DOHH2 (cell line): ENCODE results near the gene TRIM34.

Source experiments
- H3F3A ChIP-seq: fragments of 200-600 bp; sonication (generic), shearing (Covaris generic); 2 replicates; pipeline ENCODE4 v1.6.0; 2016; ENCODE audit warnings: antibody characterized with exemption, mild to moderate bottlenecking; ENCODE audit not compliant: control insufficient read depth, insufficient read depth
- H3K27ac ChIP-seq: fragments of 200-600 bp; sonication (generic); 2 replicates; pipeline ENCODE4 v1.5.1; 2014; ENCODE audit warnings: low read depth, mild to moderate bottlenecking, low read length, moderate library complexity
- H3K27me3 ChIP-seq: fragments of 200-600 bp; sonication (generic); 2 replicates; pipeline ENCODE4 v1.6.1; 2014; ENCODE audit warnings: mild to moderate bottlenecking, low read length, mixed read lengths; ENCODE audit not compliant: control insufficient read depth
- H3K36me3 ChIP-seq: fragments of 200-600 bp; sonication (generic); 2 replicates; pipeline ENCODE4 v1.6.1; 2014; ENCODE audit warnings: mild to moderate bottlenecking, low read length, moderate library complexity, mixed read lengths; ENCODE audit not compliant: control insufficient read depth
- H3K4me1 ChIP-seq: fragments of 200-600 bp; sonication (generic); 2 replicates; pipeline ENCODE4 v1.6.1; 2014; ENCODE audit warnings: mild to moderate bottlenecking, low read length, mixed read lengths; ENCODE audit not compliant: control insufficient read depth
- H3K4me2 ChIP-seq: fragments of 200-600 bp; sonication (generic); 2 replicates; pipeline ENCODE4 v1.6.0; 2014; ENCODE audit warnings: mild to moderate bottlenecking, low read length, moderate library complexity
- H3K4me3 ChIP-seq: fragments of 200-600 bp; sonication (generic); 2 replicates; pipeline ENCODE4 v1.5.1; 2014; ENCODE audit warnings: mild to moderate bottlenecking, low read length, mixed read lengths
- H3K79me2 ChIP-seq: fragments of 200-600 bp; sonication (generic); 2 replicates; pipeline ENCODE4 v1.6.1; 2014; ENCODE audit warnings: mild to moderate bottlenecking, low read length, mixed read lengths; ENCODE audit not compliant: control insufficient read depth
- H3K9me2 ChIP-seq: fragments of 200-600 bp; sonication (generic); replicated peaks from 2 replicates; pipeline ENCODE4 v1.6.1; 2014; ENCODE audit warnings: mild to moderate bottlenecking, low read length, mixed read lengths; ENCODE audit not compliant: control insufficient read depth
- H3K9me3 ChIP-seq: fragments of 200-600 bp; sonication (generic); 2 replicates; pipeline ENCODE4 v1.6.1; 2014; ENCODE audit warnings: antibody characterized with exemption, low read length, mixed read lengths; ENCODE audit not compliant: control insufficient read depth, insufficient read depth
- H4K20me1 ChIP-seq: fragments of 200-600 bp; sonication (generic); 2 replicates; pipeline ENCODE4 v1.6.0; 2014; ENCODE audit warnings: low read depth, mild to moderate bottlenecking, antibody characterized with exemption, low read length, moderate library complexity; ENCODE audit not compliant: control insufficient read depth, insufficient read depth
- CTCF ChIP-seq: fragments of 200-600 bp; sonication (generic); IDR thresholded peaks from one replicate; pipeline ENCODE4 v1.5.1; 2014; ENCODE audit warnings: antibody characterized with exemption, mild to moderate bottlenecking, low read depth, low read length; ENCODE audit not compliant: poor library complexity, severe bottlenecking
- EZH2phosphoT487 ChIP-seq: fragments of 200-600 bp; sonication (generic); IDR thresholded peaks from 2 replicates; pipeline ENCODE4 v1.6.1; 2017; ENCODE audit warnings: borderline replicate concordance, mild to moderate bottlenecking, antibody characterized with exemption, low read length, moderate library complexity, mixed read lengths

Gene TRIM34

GRCh38 chr11:5665051-5665570 is 40.3 kb downstream of the TRIM34 start:
- no peaks in the 10 kb centered on the region for H3K79me2 ChIP-seq
- no peaks in the 10 kb centered on the region for H4K20me1 ChIP-seq
- H3K4me3 ChIP-seq, result no peak overlapping the region
- no peak for TF ChIP-seq EZH2phosphoT487
- no peaks in the 10 kb centered on the region for H3K9me3 ChIP-seq
- H3K4me2 ChIP-seq, result no peak overlapping the region
- H3K27me3 ChIP-seq, result no peaks in the 10 kb centered on the region
- no peaks in the 10 kb centered on the region for H3F3A ChIP-seq
- no peaks in the 10 kb centered on the region for H3K9me2 ChIP-seq
- H3K36me3 ChIP-seq, result no peaks in the 10 kb centered on the region
- H3K27ac ChIP-seq, result no peak overlapping the region
- H3K4me1 ChIP-seq, result no peaks in the 10 kb centered on the region

GRCh38 chr11:5665746-5666401 is 41.1 kb downstream of the TRIM34 start:
- H3K79me2 ChIP-seq, result no peaks in the 10 kb centered on the region
- no peaks in the 10 kb centered on the region for H3K9me3 ChIP-seq
- H3K4me3 ChIP-seq, result no peak overlapping the region
- H3K36me3 ChIP-seq, result no peaks in the 10 kb centered on the region
- no peaks in the 10 kb centered on the region for H3K4me1 ChIP-seq
- no peaks in the 10 kb centered on the region for H3K9me2 ChIP-seq
- H3F3A ChIP-seq, result no peaks in the 10 kb centered on the region
- no peak overlapping the region for H3K4me2 ChIP-seq
- no peaks in the 10 kb centered on the region for H3K27me3 ChIP-seq
- no peak overlapping the region for H3K27ac ChIP-seq
- H4K20me1 ChIP-seq, result no peaks in the 10 kb centered on the region
- TF ChIP-seq CTCF (no peak), EZH2phosphoT487 (no peak)

GRCh38 chr11:5666402-5666793 is 41.6 kb downstream of the TRIM34 start:
- no peak for TF ChIP-seq CTCF
- TF ChIP-seq EZH2phosphoT487, result no peak

GRCh38 chr11:5671831-5672230 is 47.0 kb downstream of the TRIM34 start:
- no peak overlapping the region for H3K27ac ChIP-seq
- H3K4me3 ChIP-seq, result no peak overlapping the region
- H3F3A ChIP-seq, result no peaks in the 10 kb centered on the region
- H3K4me2 ChIP-seq, result no peak overlapping the region
- no peaks in the 10 kb centered on the region for H3K36me3 ChIP-seq
- H3K4me1 ChIP-seq, result no peaks in the 10 kb centered on the region
- H3K27me3 ChIP-seq, result no peaks in the 10 kb centered on the region
- no peak for TF ChIP-seq CTCF
- no peak for TF ChIP-seq EZH2phosphoT487
- H3K9me2 ChIP-seq, result no peaks in the 10 kb centered on the region
- no peaks in the 10 kb centered on the region for H3K79me2 ChIP-seq
- no peaks in the 10 kb centered on the region for H3K9me3 ChIP-seq
- H4K20me1 ChIP-seq, result no peaks in the 10 kb centered on the region

More at GRCh38 chr11:5666402-5666793, 41.6 kb downstream of the TRIM34 start:
- Histone ChIP-seq H4K20me1 (no peaks in the 10 kb centered on the region), H3K4me2 (no peak overlapping the region), H3K4me1 (no peaks in the 10 kb centered on the region), H3K27me3 (no peaks in the 10 kb centered on the region), H3K4me3 (no peak overlapping the region), H3K9me2 (no peaks in the 10 kb centered on the region), H3K36me3 (no peaks in the 10 kb centered on the region), H3K27ac (no peak overlapping the region), H3K9me3 (no peaks in the 10 kb centered on the region), H3F3A (no peaks in the 10 kb centered on the region), H3K79me2 (no peaks in the 10 kb centered on the region)
